ENCODE measurements around the gene SF3B1.
A peak's percentile ranks its signal among the peaks of the same experiment; 100 is the strongest.

SF3B1 gene

DNA sequence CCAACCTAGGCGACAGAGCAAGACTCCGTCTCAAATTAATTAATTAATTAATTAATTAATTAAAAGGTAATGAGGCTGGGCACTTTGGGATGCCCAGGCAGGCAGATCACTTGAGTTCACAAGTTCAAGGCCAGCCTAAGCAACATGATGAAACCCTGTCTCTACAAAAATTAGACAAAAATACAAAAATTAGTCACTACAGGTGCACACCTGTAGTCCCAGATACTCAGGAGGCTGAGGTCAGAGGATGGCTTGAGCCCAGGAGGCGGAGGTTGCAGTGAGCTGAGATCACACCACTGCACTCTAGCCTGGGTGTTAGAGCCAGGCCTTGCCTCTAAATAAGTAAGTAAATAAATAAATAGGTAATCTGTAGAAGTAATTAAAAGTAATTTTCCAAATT, 6.8 kb downstream of the SF3B1 start:
- Histone ChIP-seq H3K4me2 (ENCODE audit: low read length, poor library complexity, severe bottlenecking) (no peak overlapping the region), H3K27me3 (ENCODE audit: control insufficient read depth in 1 of 2, insufficient read depth in 1 of 2, low read length in 2 of 2) (no peaks in the 10 kb centered on the region), H2BK5ac (ENCODE audit: low read depth, low read length, poor library complexity, severe bottlenecking) (no peak overlapping the region), H2AK5ac (ENCODE audit: low read length, severe bottlenecking) (no peak overlapping the region), H2BK12ac (ENCODE audit: low read length in 2 of 2) (no peak overlapping the region), H3K4me3 (ENCODE audit: insufficient read depth in 1 of 2, low read depth in 1 of 2, low read length in 2 of 2) (no peak overlapping the region), H3K4ac (ENCODE audit: low read depth in 1 of 2, low read length in 2 of 2) (no peak overlapping the region), H3K23ac (ENCODE audit: low read length in 2 of 2) (no peak overlapping the region), H3K9me3 (ENCODE audit: control insufficient read depth, low read length) (no peaks in the 10 kb centered on the region), H4K91ac (ENCODE audit: low read length) (no peak overlapping the region), H3K27ac (ENCODE audit: low read length, poor library complexity, severe bottlenecking) (no peak overlapping the region), H4K8ac (ENCODE audit: low read length) (no peak overlapping the region), H3K9ac (ENCODE audit: low read length) (peak overlapping the region; percentile 4), H3K18ac (ENCODE audit: low read depth in 1 of 2, low read length in 2 of 2) (no peak overlapping the region), H3K4me1 (ENCODE audit: control insufficient read depth, insufficient read depth, low read depth, low read length) (peaks cover 14% of the 10 kb centered on the region), H3K14ac (ENCODE audit: low read length in 2 of 2) (no peak overlapping the region), H2BK15ac (ENCODE audit: low read depth, poor library complexity, severe bottlenecking) (no peak overlapping the region), H3K36me3 (ENCODE audit: control insufficient read depth in 1 of 2, insufficient read depth in 2 of 2, low read depth in 1 of 2, low read length in 2 of 2) (peaks cover 14 to 19% of the 10 kb centered on the region in 2 experiments), H3K79me1 (replicated peaks; ENCODE audit: low read length, poor library complexity, severe bottlenecking) (no peaks in the 10 kb centered on the region), H2BK120ac (ENCODE audit: low read depth, low read length) (no peak overlapping the region), H2AFZ (ENCODE audit: low read depth, low read length) (no peak overlapping the region)
- 89% methylated on average over 1 of the region's 3 CpGs for WGBS
- no peak for DNase-seq

GRCh38 chr2:197426723-197427603, 7.9 kb downstream of the SF3B1 start:
- WGBS, result 100% methylated on average over 1 of the region's 2 CpGs

DNA sequence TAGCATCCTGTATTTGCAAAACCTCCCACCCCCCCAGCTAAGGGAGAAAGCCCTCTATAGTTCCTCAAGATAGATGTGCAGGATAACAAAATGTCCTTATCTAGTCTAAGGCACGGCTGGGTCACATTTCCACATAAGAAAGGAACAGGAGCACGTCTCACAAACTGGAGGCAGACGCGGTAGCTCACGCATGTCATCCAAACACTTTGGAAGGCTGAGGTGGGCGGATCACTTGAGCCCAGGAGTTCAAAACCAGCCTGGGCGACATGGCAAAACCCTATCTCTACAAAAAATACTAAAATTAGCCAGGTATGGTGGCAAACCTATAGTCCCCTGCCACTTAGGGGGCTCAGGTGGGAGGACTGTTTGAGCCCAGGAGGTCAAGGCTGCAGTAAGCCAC, 9.3 kb downstream of the SF3B1 start:
- DNase-seq, result no peak
- peaks cover 17 to 43% of the 10 kb centered on the region in 2 experiments for H3K36me3 ChIP-seq (ENCODE audit: control insufficient read depth in 1 of 2, insufficient read depth in 2 of 2, low read depth in 1 of 2, low read length in 2 of 2)
- no peak overlapping the region for H2BK15ac ChIP-seq (ENCODE audit: low read depth, poor library complexity, severe bottlenecking)
- H4K8ac ChIP-seq (ENCODE audit: low read length), result no peak overlapping the region
- H2BK120ac ChIP-seq (ENCODE audit: low read depth, low read length), result no peak overlapping the region
- H3K27me3 ChIP-seq (ENCODE audit: control insufficient read depth in 1 of 2, insufficient read depth in 1 of 2, low read length in 2 of 2), result no peaks in the 10 kb centered on the region
- no peaks in the 10 kb centered on the region for H3K9me3 ChIP-seq (ENCODE audit: control insufficient read depth, low read length)
- no peak overlapping the region for H3K18ac ChIP-seq (ENCODE audit: low read depth in 1 of 2, low read length in 2 of 2)
- no peak overlapping the region for H2BK5ac ChIP-seq (ENCODE audit: low read depth, low read length, poor library complexity, severe bottlenecking)
- no peaks in the 10 kb centered on the region for H3K79me1 ChIP-seq (replicated peaks; ENCODE audit: low read length, poor library complexity, severe bottlenecking)
- H3K4ac ChIP-seq (ENCODE audit: low read depth in 1 of 2, low read length in 2 of 2), result no peak overlapping the region
- no peak overlapping the region for H4K91ac ChIP-seq (ENCODE audit: low read length)
- H3K4me2 ChIP-seq (ENCODE audit: low read length, poor library complexity, severe bottlenecking), result no peak overlapping the region
- no peak overlapping the region for H3K14ac ChIP-seq (ENCODE audit: low read length in 2 of 2)
- no peak overlapping the region for H3K27ac ChIP-seq (ENCODE audit: low read length, poor library complexity, severe bottlenecking)
- peaks cover 5% of the 10 kb centered on the region for H3K4me1 ChIP-seq (ENCODE audit: control insufficient read depth, insufficient read depth, low read depth, low read length)
- no peak overlapping the region for H2AK5ac ChIP-seq (ENCODE audit: low read length, severe bottlenecking)
- peak overlapping the region; percentile 41 for H3K9ac ChIP-seq (ENCODE audit: low read length)
- H3K23ac ChIP-seq (ENCODE audit: low read length in 2 of 2), result no peak overlapping the region
- H2AFZ ChIP-seq (ENCODE audit: low read depth, low read length), result no peak overlapping the region
- 90% methylated on average over 7 of the region's 7 CpGs for WGBS
- H3K4me3 ChIP-seq (ENCODE audit: insufficient read depth in 1 of 2, low read depth in 1 of 2, low read length in 2 of 2), result no peak overlapping the region
- H2BK12ac ChIP-seq (ENCODE audit: low read length in 2 of 2), result no peak overlapping the region

More at GRCh38 chr2:197426723-197427603, 7.9 kb downstream of the SF3B1 start:
- Histone ChIP-seq H4K91ac (ENCODE audit: low read length) (no peak overlapping the region), H2AK5ac (ENCODE audit: low read length, severe bottlenecking) (no peak overlapping the region), H3K4me1 (ENCODE audit: control insufficient read depth, insufficient read depth, low read depth, low read length) (peaks cover 11% of the 10 kb centered on the region), H3K14ac (ENCODE audit: low read length in 2 of 2) (no peak overlapping the region), H3K18ac (ENCODE audit: low read depth in 1 of 2, low read length in 2 of 2) (no peak overlapping the region), H4K8ac (ENCODE audit: low read length) (no peak overlapping the region), H3K27ac (ENCODE audit: low read length, poor library complexity, severe bottlenecking) (no peak overlapping the region), H3K9ac (ENCODE audit: low read length) (peak overlapping the region; percentile 37), H3K36me3 (ENCODE audit: control insufficient read depth in 1 of 2, insufficient read depth in 2 of 2, low read depth in 1 of 2, low read length in 2 of 2) (peaks cover 14 to 29% of the 10 kb centered on the region in 2 experiments), H3K79me1 (replicated peaks; ENCODE audit: low read length, poor library complexity, severe bottlenecking) (no peaks in the 10 kb centered on the region), H2BK5ac (ENCODE audit: low read depth, low read length, poor library complexity, severe bottlenecking) (no peak overlapping the region), H3K9me3 (ENCODE audit: control insufficient read depth, low read length) (no peaks in the 10 kb centered on the region), H2BK120ac (ENCODE audit: low read depth, low read length) (no peak overlapping the region), H3K27me3 (ENCODE audit: control insufficient read depth in 1 of 2, insufficient read depth in 1 of 2, low read length in 2 of 2) (no peaks in the 10 kb centered on the region), H3K4me2 (ENCODE audit: low read length, poor library complexity, severe bottlenecking) (no peak overlapping the region), H2BK12ac (ENCODE audit: low read length in 2 of 2) (no peak overlapping the region), H2AFZ (ENCODE audit: low read depth, low read length) (no peak overlapping the region), H3K4ac (ENCODE audit: low read depth in 1 of 2, low read length in 2 of 2) (no peak overlapping the region), H2BK15ac (ENCODE audit: low read depth, poor library complexity, severe bottlenecking) (no peak overlapping the region), H3K4me3 (ENCODE audit: insufficient read depth in 1 of 2, low read depth in 1 of 2, low read length in 2 of 2) (no peak overlapping the region), H3K23ac (ENCODE audit: low read length in 2 of 2) (no peak overlapping the region)
- no peak for DNase-seq

GRCh38 chr2:197423307-197423706, 11.5 kb downstream of the SF3B1 start:
- peaks cover 13 to 58% of the 10 kb centered on the region in 2 experiments for H3K36me3 ChIP-seq (ENCODE audit: control insufficient read depth in 1 of 2, insufficient read depth in 2 of 2, low read depth in 1 of 2, low read length in 2 of 2)
- H3K4ac ChIP-seq (ENCODE audit: low read depth in 1 of 2, low read length in 2 of 2), result no peak overlapping the region
- H2AFZ ChIP-seq (ENCODE audit: low read depth, low read length), result no peak overlapping the region
- H4K91ac ChIP-seq (ENCODE audit: low read length), result no peak overlapping the region
- H2AK5ac ChIP-seq (ENCODE audit: low read length, severe bottlenecking), result no peak overlapping the region
- no peak overlapping the region for H3K14ac ChIP-seq (ENCODE audit: low read length in 2 of 2)
- H3K27ac ChIP-seq (ENCODE audit: low read length, poor library complexity, severe bottlenecking), result no peak overlapping the region
- no peak overlapping the region for H3K4me2 ChIP-seq (ENCODE audit: low read length, poor library complexity, severe bottlenecking)
- no peak overlapping the region for H3K9ac ChIP-seq (ENCODE audit: low read length)
- no peak overlapping the region for H2BK15ac ChIP-seq (ENCODE audit: low read depth, poor library complexity, severe bottlenecking)
- H3K18ac ChIP-seq (ENCODE audit: low read depth in 1 of 2, low read length in 2 of 2), result no peak overlapping the region
- 100% methylated on average over 2 of the region's 2 CpGs for WGBS
- no peak overlapping the region for H3K4me3 ChIP-seq (ENCODE audit: insufficient read depth in 1 of 2, low read depth in 1 of 2, low read length in 2 of 2)
- peaks cover 2% of the 10 kb centered on the region for H3K79me1 ChIP-seq (replicated peaks; ENCODE audit: low read length, poor library complexity, severe bottlenecking)
- H3K23ac ChIP-seq (ENCODE audit: low read length in 2 of 2), result no peak overlapping the region
- H2BK120ac ChIP-seq (ENCODE audit: low read depth, low read length), result no peak overlapping the region
- H3K27me3 ChIP-seq (ENCODE audit: control insufficient read depth in 1 of 2, insufficient read depth in 1 of 2, low read length in 2 of 2), result no peaks in the 10 kb centered on the region
- no peak overlapping the region for H4K8ac ChIP-seq (ENCODE audit: low read length)
- H3K4me1 ChIP-seq (ENCODE audit: control insufficient read depth, insufficient read depth, low read depth, low read length), result peaks cover 3% of the 10 kb centered on the region
- DNase-seq, result no peak
- no peak overlapping the region for H2BK12ac ChIP-seq (ENCODE audit: low read length in 2 of 2)
- H2BK5ac ChIP-seq (ENCODE audit: low read depth, low read length, poor library complexity, severe bottlenecking), result no peak overlapping the region
- no peaks in the 10 kb centered on the region for H3K9me3 ChIP-seq (ENCODE audit: control insufficient read depth, low read length)

All from mesenchymal stem cell (in vitro differentiated cells and primary cell).